Measurements from ENCODE around the gene ARGLU1.

The ARGLU1 gene

GRCh38 chr13:106524108-106524507, 43.8 kb downstream of the ARGLU1 start:
- DNase-seq (ENCODE audit: low spot score), result no peak

- DNase-seq (ENCODE audit: low spot score), result no peak
Observed at GRCh38 chr13:106523576-106523975, 44.4 kb downstream of the ARGLU1 start.

- no peak for DNase-seq (ENCODE audit: low spot score)
Observed at GRCh38 chr13:106522898-106523525, 44.9 kb downstream of the ARGLU1 start.

- no peak for DNase-seq (ENCODE audit: low spot score)
Observed at GRCh38 chr13:106522112-106522705, 45.7 kb downstream of the ARGLU1 start.

GRCh38 chr13:106521095-106521799, 46.7 kb downstream of the ARGLU1 start:
- no peak for DNase-seq (ENCODE audit: low spot score)

- no peak for DNase-seq (ENCODE audit: low spot score)
Observed at GRCh38 chr13:106520251-106521054, 47.5 kb downstream of the ARGLU1 start.

GRCh38 chr13:106518512-106518911, 49.4 kb downstream of the ARGLU1 start:
- DNase-seq (ENCODE audit: low spot score), result no peak

- DNase-seq (ENCODE audit: low spot score), result no peak
Observed at GRCh38 chr13:106517109-106517847, 50.7 kb downstream of the ARGLU1 start.

GRCh38 chr13:106515635-106516254, 52.2 kb downstream of the ARGLU1 start:
- no peak for DNase-seq (ENCODE audit: low spot score)

- DNase-seq (ENCODE audit: low spot score), result no peak
Observed at GRCh38 chr13:106514928-106515634, 52.9 kb downstream of the ARGLU1 start.

- DNase-seq (ENCODE audit: low spot score), result peak; percentile 41
Observed at GRCh38 chr13:106513025-106513983, 54.6 kb downstream of the ARGLU1 start.

GRCh38 chr13:106507560-106508274, 60.2 kb downstream of the ARGLU1 start:
- DNase-seq (ENCODE audit: low spot score), result peak; percentile 41

- no peak for DNase-seq (ENCODE audit: low spot score)
Observed at GRCh38 chr13:106506286-106506685, 61.7 kb downstream of the ARGLU1 start.

- DNase-seq (ENCODE audit: low spot score), result no peak
Observed at GRCh38 chr13:106505732-106506131, 62.2 kb downstream of the ARGLU1 start.

- DNase-seq (ENCODE audit: low spot score), result no peak
Observed at GRCh38 chr13:106505295-106505694, 62.6 kb downstream of the ARGLU1 start.

GRCh38 chr13:106503730-106504453, 64.0 kb downstream of the ARGLU1 start:
- DNase-seq (ENCODE audit: low spot score), result no peak

- no peak for DNase-seq (ENCODE audit: low spot score)
Observed at GRCh38 chr13:106503272-106503671, 64.7 kb downstream of the ARGLU1 start.

- DNase-seq (ENCODE audit: low spot score), result no peak
Observed at GRCh38 chr13:106500445-106500844, 67.5 kb downstream of the ARGLU1 start.
